HEK293 (cell line): ENCODE measurements around the gene SAFB.

Source experiments
- GFI1B ChIP-seq: fragments of 450-650 bp; formaldehyde crosslinking; IDR thresholded peaks from 2 replicates; pipeline ENCODE4 v1.5.1; 2016; ENCODE audit warnings: missing biosample characterization, missing genetic modification characterization
- HIC1 ChIP-seq: fragments of 450-650 bp; formaldehyde crosslinking; IDR thresholded peaks from 2 replicates; pipeline ENCODE4 v1.5.1; 2016; ENCODE audit warnings: missing biosample characterization, missing genetic modification characterization
- KLF8 ChIP-seq: fragments of 450-650 bp; formaldehyde crosslinking; IDR thresholded peaks from 2 replicates; pipeline ENCODE4 v1.5.1; 2016; ENCODE audit warnings: missing biosample characterization, missing genetic modification characterization
- PATZ1 ChIP-seq: fragments of 450-650 bp; formaldehyde crosslinking; IDR thresholded peaks from 2 replicates; pipeline ENCODE4 v1.5.1; 2016; ENCODE audit warnings: missing biosample characterization, missing genetic modification characterization
- SCRT2 ChIP-seq: fragments of 450-650 bp; formaldehyde crosslinking; IDR thresholded peaks from 2 replicates; pipeline ENCODE4 v1.5.1; 2016; ENCODE audit warnings: missing biosample characterization, missing genetic modification characterization
- ZBTB20 ChIP-seq: fragments of 450-650 bp; formaldehyde crosslinking; IDR thresholded peaks from 2 replicates; pipeline ENCODE4 v1.5.1; 2016; ENCODE audit warnings: missing biosample characterization, missing genetic modification characterization
- ZBTB8A ChIP-seq: fragments of 450-650 bp; formaldehyde crosslinking; IDR thresholded peaks from 2 replicates; pipeline ENCODE4 v1.5.1; 2016; ENCODE audit warnings: missing biosample characterization, missing genetic modification characterization
- ZFP37 ChIP-seq: fragments of 450-650 bp; formaldehyde crosslinking; IDR thresholded peaks from 2 replicates; pipeline ENCODE4 v1.5.1; 2016; ENCODE audit warnings: missing biosample characterization, missing genetic modification characterization
- ZNF10 ChIP-seq: fragments of 450-650 bp; formaldehyde crosslinking; IDR thresholded peaks from 2 replicates; pipeline ENCODE4 v1.5.1; 2017; ENCODE audit warnings: missing biosample characterization, missing genetic modification characterization
- ZNF132 ChIP-seq: fragments of 450-650 bp; formaldehyde crosslinking; IDR thresholded peaks from 2 replicates; pipeline ENCODE4 v1.5.1; 2017; ENCODE audit warnings: missing biosample characterization, missing genetic modification characterization, borderline replicate concordance
- ZNF138 ChIP-seq: fragments of 450-650 bp; formaldehyde crosslinking; IDR thresholded peaks from 2 replicates; pipeline ENCODE4 v1.5.1; 2016; ENCODE audit warnings: missing biosample characterization, missing genetic modification characterization, borderline replicate concordance
- ZNF169 ChIP-seq: fragments of 450-650 bp; formaldehyde crosslinking; IDR thresholded peaks from 2 replicates; pipeline ENCODE4 v1.5.1; 2016; ENCODE audit warnings: missing biosample characterization, missing genetic modification characterization
- ZNF175 ChIP-seq: fragments of 450-650 bp; formaldehyde crosslinking; IDR thresholded peaks from 2 replicates; pipeline ENCODE4 v1.5.1; 2016; ENCODE audit warnings: missing biosample characterization, missing genetic modification characterization
- ZNF184 ChIP-seq: fragments of 450-650 bp; IDR thresholded peaks from 2 replicates; pipeline ENCODE4 v1.5.1; 2018; ENCODE audit warnings: missing biosample characterization, mild to moderate bottlenecking, missing genetic modification characterization
- ZNF2 ChIP-seq: fragments of 450-650 bp; formaldehyde crosslinking; IDR thresholded peaks from 2 replicates; pipeline ENCODE4 v1.5.1; 2016; ENCODE audit warnings: missing biosample characterization, missing genetic modification characterization
- ZNF239 ChIP-seq: fragments of 450-650 bp; formaldehyde crosslinking; IDR thresholded peaks from 2 replicates; pipeline ENCODE4 v1.5.1; 2016; ENCODE audit warnings: missing biosample characterization, missing genetic modification characterization
- ZNF324 ChIP-seq: fragments of 450-650 bp; formaldehyde crosslinking; IDR thresholded peaks from 2 replicates; pipeline ENCODE4 v1.5.1; 2016; ENCODE audit warnings: missing biosample characterization, missing genetic modification characterization
- ZNF423 ChIP-seq: fragments of 450-650 bp; formaldehyde crosslinking; IDR thresholded peaks from 2 replicates; pipeline ENCODE4 v1.5.1; 2016; ENCODE audit warnings: missing biosample characterization, missing genetic modification characterization
- ZNF48 ChIP-seq: fragments of 450-650 bp; formaldehyde crosslinking; IDR thresholded peaks from 2 replicates; pipeline ENCODE4 v1.5.1; 2016; ENCODE audit warnings: missing biosample characterization, missing genetic modification characterization
- ZNF501 ChIP-seq: fragments of 450-650 bp; formaldehyde crosslinking; IDR thresholded peaks from 2 replicates; pipeline ENCODE4 v1.5.1; 2016; ENCODE audit warnings: missing biosample characterization, missing genetic modification characterization
- ZNF549 ChIP-seq: fragments of 450-650 bp; IDR thresholded peaks from 2 replicates; pipeline ENCODE4 v1.5.1; 2018; ENCODE audit warnings: missing biosample characterization, missing genetic modification characterization, mild to moderate bottlenecking, inconsistent platforms, moderate library complexity
- ZNF596 ChIP-seq: fragments of 450-650 bp; IDR thresholded peaks from 2 replicates; pipeline ENCODE4 v1.5.0; 2018; ENCODE audit warnings: missing biosample characterization, mild to moderate bottlenecking, missing genetic modification characterization, moderate library complexity
- ZNF654 ChIP-seq: fragments of 450-650 bp; formaldehyde crosslinking; IDR thresholded peaks from 2 replicates; pipeline ENCODE4 v1.5.1; 2016; ENCODE audit warnings: low read depth, missing biosample characterization, missing genetic modification characterization
- ZNF692 ChIP-seq: fragments of 450-650 bp; formaldehyde crosslinking; IDR thresholded peaks from 2 replicates; pipeline ENCODE4 v1.5.1; 2016; ENCODE audit warnings: missing biosample characterization, missing genetic modification characterization
- ZNF785 ChIP-seq: fragments of 450-650 bp; formaldehyde crosslinking; IDR thresholded peaks from 2 replicates; pipeline ENCODE4 v1.5.1; 2016; ENCODE audit warnings: missing biosample characterization, missing genetic modification characterization
- ZNF792 ChIP-seq: fragments of 450-650 bp; formaldehyde crosslinking; IDR thresholded peaks from 2 replicates; pipeline ENCODE4 v1.5.1; 2016; ENCODE audit warnings: missing biosample characterization, missing genetic modification characterization
- TF ChIP-seq, protein P1 (sequence below): fragments of 450-650 bp; formaldehyde crosslinking; IDR thresholded peaks from 2 replicates; pipeline ENCODE4 v1.5.1; 2016; ENCODE audit warnings: missing biosample characterization, missing genetic modification characterization
- TF ChIP-seq, protein P2 (sequence below): fragments of 450-650 bp; IDR thresholded peaks from 2 replicates; pipeline ENCODE4 v1.5.1; 2018; ENCODE audit warnings: missing biosample characterization, missing genetic modification characterization
- TF ChIP-seq, protein P3 (sequence below): fragments of 450-650 bp; formaldehyde crosslinking; IDR thresholded peaks from 2 replicates; pipeline ENCODE4 v1.5.1; 2017; ENCODE audit warnings: missing biosample characterization, missing genetic modification characterization
- TF ChIP-seq, protein P4 (sequence below): fragments of 450-650 bp; formaldehyde crosslinking; IDR thresholded peaks from 2 replicates; pipeline ENCODE4 v1.5.1; 2016; ENCODE audit warnings: missing biosample characterization, missing genetic modification characterization

Gene SAFB

DNA sequence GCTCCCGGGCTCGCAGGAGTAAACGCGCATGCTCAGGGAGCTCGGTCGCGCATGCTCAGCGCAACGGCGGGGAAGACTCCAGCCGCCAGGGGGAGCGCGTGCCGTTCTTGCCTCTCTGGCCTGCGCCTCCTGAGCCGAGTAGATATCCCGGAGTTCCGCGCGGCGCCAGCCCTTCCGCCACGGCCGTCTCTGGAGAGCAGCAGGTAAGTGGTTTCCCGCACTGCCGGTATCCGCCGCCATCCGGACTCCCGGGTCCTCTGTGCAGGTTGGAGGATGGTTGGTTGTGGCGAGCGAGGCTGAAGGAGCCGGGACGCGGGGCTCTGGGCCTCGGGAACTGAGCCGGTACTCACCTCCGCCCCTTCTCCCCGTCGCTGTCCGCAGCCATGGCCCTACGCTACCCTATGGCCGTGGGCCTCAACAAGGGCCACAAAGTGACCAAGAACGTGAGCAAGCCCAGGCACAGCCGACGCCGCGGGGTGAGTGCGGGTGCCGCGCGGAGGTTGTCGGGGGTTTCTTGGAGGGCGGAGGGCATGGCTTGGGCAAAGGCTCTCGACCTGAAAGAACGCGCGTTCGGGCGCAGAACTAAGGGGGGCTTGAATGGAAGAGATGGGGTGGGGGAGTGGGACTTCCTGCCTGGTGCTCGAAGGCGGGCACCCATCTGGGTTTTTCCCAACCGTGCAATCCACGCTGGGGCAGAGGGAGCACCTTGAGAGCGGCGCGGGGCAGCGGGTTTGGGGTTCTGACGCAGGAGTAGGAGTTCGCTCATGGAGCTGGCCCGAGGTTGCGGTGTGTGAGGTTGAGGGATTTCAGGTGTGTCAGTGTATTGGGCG lies 67.5 kb downstream of the SAFB start, which contains the start of gene RPL36 (continued):
- TF ChIP-seq ZNF169 (tag by site-specific recombination) (no peak), ZNF132 (tag by site-specific recombination) (no peak), PATZ1 (tag by site-specific recombination) (no peak), ZNF48 (tag by site-specific recombination) (no peak), ZNF596 (tag by site-specific recombination) (no peak), ZNF2 (peak; percentile 92), KLF8 (peak; percentile 81; the same call in 1 of the 2 replicates), ZNF239 (peak; percentile 75; the same call in 1 of the 2 replicates), ZNF654 (tag by site-specific recombination) (peak; percentile 32; the same call in 1 of the 2 replicates), SCRT2 (peak; percentile 84), ZNF549 (tag by site-specific recombination) (no peak), ZNF792 (tag by site-specific recombination) (no peak), GFI1B (tag by site-specific recombination) (0 out of 2 replicates have a peak, but pooled peaks have one; percentile 48), ZBTB20 (tag by site-specific recombination) (peak; percentile 47; the same call in 1 of the 2 replicates), ZBTB8A (tag by site-specific recombination) (peak; percentile 67), ZNF423 (tag by site-specific recombination) (no peak), ZNF785 (tag by site-specific recombination) (no peak), ZFP37 (tag by site-specific recombination) (peak; percentile 96), ZNF175 (tag by site-specific recombination) (no peak), ZNF692 (tag by site-specific recombination) (peak; percentile 81), ZNF501 (tag by site-specific recombination) (peak; percentile 91; the same call in 1 of the 2 replicates), ZNF324 (tag by site-specific recombination) (peak; percentile 85; the same call in 1 of the 2 replicates), ZNF10 (tag by site-specific recombination) (0 out of 2 replicates have a peak, but pooled peaks have one; percentile 30), HIC1 (tag by site-specific recombination) (peak; percentile 70), ZNF184 (tag by site-specific recombination) (no peak; the same call in 1 of the 2 replicates), ZNF138 (tag by site-specific recombination) (no peak)
- TF ChIP-seq, protein P1, sequence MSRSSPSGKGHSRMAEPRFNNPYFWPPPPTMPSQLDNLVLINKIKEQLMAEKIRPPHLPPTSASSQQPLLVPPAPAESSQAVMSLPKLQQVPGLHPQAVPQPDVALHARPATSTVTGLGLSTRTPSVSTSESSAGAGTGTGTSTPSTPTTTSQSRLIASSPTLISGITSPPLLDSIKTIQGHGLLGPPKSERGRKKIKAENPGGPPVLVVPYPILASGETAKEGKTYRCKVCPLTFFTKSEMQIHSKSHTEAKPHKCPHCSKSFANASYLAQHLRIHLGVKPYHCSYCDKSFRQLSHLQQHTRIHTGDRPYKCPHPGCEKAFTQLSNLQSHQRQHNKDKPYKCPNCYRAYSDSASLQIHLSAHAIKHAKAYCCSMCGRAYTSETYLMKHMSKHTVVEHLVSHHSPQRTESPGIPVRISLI: no peak
- TF ChIP-seq, protein P2, sequence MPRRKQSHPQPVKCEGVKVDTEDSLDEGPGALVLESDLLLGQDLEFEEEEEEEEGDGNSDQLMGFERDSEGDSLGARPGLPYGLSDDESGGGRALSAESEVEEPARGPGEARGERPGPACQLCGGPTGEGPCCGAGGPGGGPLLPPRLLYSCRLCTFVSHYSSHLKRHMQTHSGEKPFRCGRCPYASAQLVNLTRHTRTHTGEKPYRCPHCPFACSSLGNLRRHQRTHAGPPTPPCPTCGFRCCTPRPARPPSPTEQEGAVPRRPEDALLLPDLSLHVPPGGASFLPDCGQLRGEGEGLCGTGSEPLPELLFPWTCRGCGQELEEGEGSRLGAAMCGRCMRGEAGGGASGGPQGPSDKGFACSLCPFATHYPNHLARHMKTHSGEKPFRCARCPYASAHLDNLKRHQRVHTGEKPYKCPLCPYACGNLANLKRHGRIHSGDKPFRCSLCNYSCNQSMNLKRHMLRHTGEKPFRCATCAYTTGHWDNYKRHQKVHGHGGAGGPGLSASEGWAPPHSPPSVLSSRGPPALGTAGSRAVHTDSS (tag by site-specific recombination): no peak
- TF ChIP-seq, protein P3, sequence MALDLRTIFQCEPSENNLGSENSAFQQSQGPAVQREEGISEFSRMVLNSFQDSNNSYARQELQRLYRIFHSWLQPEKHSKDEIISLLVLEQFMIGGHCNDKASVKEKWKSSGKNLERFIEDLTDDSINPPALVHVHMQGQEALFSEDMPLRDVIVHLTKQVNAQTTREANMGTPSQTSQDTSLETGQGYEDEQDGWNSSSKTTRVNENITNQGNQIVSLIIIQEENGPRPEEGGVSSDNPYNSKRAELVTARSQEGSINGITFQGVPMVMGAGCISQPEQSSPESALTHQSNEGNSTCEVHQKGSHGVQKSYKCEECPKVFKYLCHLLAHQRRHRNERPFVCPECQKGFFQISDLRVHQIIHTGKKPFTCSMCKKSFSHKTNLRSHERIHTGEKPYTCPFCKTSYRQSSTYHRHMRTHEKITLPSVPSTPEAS: no peak
- TF ChIP-seq, protein P4, sequence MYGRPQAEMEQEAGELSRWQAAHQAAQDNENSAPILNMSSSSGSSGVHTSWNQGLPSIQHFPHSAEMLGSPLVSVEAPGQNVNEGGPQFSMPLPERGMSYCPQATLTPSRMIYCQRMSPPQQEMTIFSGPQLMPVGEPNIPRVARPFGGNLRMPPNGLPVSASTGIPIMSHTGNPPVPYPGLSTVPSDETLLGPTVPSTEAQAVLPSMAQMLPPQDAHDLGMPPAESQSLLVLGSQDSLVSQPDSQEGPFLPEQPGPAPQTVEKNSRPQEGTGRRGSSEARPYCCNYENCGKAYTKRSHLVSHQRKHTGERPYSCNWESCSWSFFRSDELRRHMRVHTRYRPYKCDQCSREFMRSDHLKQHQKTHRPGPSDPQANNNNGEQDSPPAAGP (tag by site-specific recombination): peak; percentile 83
